ENCODE measurements around the gene ASTL.

DNA sequence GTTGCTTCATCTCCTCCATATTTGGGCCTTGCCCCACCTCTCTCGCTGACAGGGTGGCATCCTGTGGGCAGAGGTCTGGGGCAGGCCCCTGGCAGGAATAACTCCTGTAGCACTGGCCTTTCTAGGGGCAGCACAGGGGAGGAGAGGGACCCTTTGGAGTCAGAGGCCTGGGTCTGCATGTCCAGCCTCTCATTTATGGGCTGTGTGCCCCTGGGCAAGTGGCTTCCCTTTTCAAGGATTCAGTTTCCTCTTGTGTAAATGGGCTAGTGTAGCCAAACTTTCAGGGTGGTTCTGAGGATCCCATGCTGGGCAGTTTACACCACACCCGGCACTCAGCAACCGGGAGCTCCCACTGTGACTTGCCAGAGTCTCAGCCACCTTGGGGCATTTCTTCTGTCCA lies 45.4 kb downstream of the ASTL start:
- TF ChIP-seq, protein P1, sequence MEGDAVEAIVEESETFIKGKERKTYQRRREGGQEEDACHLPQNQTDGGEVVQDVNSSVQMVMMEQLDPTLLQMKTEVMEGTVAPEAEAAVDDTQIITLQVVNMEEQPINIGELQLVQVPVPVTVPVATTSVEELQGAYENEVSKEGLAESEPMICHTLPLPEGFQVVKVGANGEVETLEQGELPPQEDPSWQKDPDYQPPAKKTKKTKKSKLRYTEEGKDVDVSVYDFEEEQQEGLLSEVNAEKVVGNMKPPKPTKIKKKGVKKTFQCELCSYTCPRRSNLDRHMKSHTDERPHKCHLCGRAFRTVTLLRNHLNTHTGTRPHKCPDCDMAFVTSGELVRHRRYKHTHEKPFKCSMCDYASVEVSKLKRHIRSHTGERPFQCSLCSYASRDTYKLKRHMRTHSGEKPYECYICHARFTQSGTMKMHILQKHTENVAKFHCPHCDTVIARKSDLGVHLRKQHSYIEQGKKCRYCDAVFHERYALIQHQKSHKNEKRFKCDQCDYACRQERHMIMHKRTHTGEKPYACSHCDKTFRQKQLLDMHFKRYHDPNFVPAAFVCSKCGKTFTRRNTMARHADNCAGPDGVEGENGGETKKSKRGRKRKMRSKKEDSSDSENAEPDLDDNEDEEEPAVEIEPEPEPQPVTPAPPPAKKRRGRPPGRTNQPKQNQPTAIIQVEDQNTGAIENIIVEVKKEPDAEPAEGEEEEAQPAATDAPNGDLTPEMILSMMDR (IDR thresholded peaks at IDR 0.05) = no peak
- TF ChIP-seq ZFX (IDR thresholded peaks at IDR 0.05; ENCODE audit: borderline replicate concordance) = no peak
